ENCODE results near the gene LYST. TPM values are rescaled to one million over a fixed set of nuclear protein-coding genes. Genes with fewer than 3 reads are reported as not detected.

Gene LYST
- total RNA-seq, 1 donor from 2014 or later: 17.4 TPM

GRCh38 chr1:235708390-235708962 lies 158.2 kb downstream of the LYST start:
- DNase-seq: no peak

DNA sequence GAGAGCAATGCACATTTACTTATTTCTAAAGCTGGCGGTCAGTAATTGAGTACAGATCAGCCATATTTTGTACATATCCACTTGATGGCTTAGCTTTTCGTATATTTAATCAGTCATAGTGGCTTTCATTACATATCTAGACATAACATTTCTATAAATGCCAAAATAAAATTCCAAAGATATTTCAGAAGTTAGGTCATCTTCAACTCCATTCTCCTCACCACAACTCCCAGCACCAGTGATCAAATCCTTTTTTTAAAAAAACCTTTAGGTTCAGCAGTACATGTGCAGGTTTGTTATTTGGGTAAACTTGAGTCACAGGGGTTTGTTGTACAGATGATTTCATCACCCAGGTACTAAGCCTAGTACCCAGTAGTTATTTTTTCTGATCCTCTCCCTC lies 163.2 kb downstream of the LYST start:
- DNase-seq: peak; percentile 9

DNA sequence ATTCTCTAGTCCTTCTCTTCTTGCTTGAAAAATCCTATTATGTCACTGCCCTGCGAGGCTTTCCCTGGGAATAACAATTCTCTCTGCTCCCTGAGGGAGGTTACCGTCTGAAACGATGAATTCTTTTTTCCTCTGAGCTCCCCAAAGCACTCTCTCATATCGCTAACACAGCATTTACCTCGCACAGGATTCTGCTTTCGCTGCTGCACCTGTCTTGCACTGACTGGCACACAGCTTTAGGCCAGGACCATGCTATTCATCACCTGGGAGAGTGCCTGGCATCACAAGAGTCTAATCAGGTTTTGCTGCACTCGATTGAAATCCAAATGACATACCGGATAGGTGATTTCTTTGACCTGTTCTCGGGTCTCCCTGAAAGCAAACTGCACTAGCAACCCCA lies 164.3 kb downstream of the LYST start:
- DNase-seq: no peak

- DNase-seq: no peak
These were observed 169.2 kb downstream of the LYST start for GRCh38 chr1:235697508-235697907.

DNA sequence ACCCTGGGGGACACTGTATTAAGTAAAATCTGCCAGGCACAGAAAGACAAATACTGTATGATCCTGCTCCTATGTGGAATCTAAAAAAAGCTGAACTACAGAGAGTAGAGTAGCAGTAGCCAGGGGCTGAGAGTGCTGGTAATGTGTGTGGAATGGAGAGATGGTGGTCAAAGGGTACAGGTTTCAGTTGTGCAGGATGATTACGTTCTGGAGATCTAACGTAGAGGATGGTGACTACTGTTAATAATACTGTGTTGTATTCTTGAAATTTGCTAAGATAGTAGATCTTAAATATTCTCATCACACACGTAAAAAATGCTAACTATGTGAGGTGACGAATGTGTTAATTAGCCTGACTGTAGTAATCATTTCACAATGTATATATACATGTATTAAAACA lies 177.3 kb downstream of the LYST start:
- DNase-seq: no peak

- DNase-seq: no peak
These were observed 178.6 kb downstream of the LYST start for GRCh38 chr1:235688096-235688495.

- no peak for DNase-seq
These were observed 183.1 kb downstream of the LYST start for GRCh38 chr1:235683653-235684052.

DNA sequence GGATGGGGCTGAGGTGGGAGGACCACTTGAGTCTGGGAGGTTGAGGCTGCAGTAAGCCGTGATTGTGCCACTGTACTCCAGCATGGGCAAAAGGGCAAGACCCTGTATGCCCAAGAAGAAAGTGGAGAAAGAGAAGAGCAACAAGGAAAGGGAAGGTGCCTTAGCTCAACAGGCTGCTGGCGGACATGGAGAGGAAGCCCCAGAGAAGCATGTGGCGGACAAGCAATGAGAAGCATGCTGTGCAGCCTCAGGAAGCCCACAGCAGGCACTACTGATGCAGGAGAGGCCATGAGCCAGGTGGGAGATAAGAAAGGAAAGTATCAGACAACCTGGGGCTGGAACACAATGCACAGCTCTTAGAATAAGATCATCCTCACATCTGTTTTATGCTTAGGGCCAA lies 184.5 kb downstream of the LYST start:
- DNase-seq: no peak

DNA sequence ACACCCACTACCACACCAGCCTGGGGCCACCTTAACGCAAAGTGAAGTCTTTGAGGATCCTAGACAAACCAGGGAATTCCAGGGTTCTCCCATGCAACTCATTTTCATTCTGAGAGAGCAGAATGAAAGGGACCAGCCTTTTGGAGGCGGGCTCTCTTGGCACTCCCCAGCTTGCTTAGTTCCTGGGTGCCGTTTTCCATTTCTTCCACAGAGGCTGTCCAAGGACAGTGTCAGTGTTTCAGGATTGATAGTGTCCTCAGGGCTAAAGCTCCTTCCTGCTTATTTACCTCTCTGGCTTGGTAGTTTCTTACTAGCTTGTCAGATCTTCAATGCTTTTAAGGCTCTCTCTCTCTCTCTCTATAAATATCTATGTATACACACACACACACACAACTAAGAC lies 187.1 kb downstream of the LYST start:
- no peak for DNase-seq

DNA sequence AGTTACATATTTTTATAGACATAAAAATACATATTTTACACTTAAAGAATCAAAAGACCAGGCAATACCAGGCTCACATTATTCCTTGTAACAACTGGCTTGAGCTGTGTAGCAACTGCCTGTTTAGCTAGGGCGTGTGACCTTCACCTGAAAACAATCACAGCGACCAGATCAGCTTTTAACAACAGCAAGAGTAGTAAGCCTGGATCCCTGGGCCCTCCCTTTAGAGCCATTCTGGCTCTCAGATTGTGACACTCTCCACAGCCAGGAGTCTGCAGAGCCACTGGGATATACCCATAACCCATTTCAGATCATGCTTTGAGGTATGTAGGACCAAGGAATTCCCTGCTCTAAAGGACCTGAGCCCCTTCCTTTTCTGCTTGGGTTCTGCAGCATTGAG lies 187.7 kb downstream of the LYST start:
- no peak for DNase-seq

DNA sequence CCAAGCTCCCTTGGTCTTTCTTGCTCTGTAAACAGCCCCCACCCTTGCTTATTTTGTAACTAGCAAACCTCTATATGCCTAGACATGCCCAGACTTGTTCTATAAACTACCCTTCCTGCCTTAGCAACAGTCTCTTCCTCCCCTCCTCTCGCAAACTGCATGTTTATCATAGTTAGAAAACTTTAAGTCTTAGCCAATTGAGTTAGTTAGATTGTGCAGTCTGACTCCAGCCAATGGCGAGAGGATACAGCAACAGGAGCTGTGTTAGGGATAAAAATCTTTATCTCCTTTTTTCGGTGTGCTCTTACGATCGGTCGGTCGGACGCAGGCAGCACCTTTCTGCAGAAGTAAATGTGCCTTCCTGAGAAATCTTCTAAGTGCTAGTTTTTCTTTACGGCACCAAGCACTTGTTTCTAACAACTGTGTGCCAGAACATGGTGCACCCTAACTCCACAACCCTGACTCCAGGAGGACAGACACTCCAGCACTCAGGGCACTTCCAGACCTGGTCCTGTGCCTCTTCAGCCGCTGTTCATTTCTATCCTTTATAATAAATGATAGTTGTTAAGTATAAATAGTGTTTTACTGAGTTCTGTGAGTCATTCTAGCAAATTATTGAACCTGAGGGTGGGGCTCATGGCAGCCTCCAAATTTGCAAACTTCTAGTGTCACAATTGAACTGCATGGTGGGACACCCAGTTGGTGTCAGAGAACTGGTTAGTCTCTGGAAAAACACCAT lies 191.4 kb downstream of the LYST start:
- DNase-seq: no peak

GRCh38 chr1:235673981-235674380 lies 192.7 kb downstream of the LYST start:
- no peak for DNase-seq

- no peak for DNase-seq
These were observed 194.7 kb downstream of the LYST start for GRCh38 chr1:235671992-235672391.

DNA sequence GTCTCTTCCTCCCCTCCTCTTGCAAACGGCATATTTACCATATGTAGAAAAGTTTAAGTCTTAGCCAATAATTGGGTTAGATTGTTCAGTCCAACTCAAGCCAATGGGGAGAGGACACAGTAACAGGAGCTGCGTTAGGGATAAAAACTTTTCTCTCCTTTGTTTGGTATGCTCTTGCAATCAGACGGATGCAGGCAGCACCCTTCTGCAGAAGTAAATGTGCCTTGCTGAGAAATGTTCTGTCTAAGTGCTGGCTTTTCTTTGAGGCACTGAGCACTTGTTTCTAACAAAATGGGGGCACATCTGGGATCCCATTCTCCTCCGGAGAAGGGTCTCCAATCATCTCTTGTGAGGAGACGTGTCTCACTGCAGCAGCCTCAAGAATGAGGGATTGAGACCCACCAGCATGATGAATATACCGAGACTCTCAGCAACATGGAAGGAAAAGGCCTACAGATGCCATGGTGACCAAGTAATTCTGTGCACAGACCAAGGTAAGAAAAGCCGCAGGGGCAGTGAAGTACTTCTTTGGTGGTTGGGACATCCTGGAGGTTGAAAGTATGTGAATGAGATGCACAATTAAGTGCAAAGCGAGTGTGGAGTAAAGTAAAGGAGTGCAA lies 196.4 kb downstream of the LYST start:
- DNase-seq: peak; percentile 8

- DNase-seq: no peak
These were observed 197.4 kb downstream of the LYST start for GRCh38 chr1:235669277-235669676.

- DNase-seq: no peak
These were observed 203.1 kb downstream of the LYST start for GRCh38 chr1:235663628-235664027.

DNA sequence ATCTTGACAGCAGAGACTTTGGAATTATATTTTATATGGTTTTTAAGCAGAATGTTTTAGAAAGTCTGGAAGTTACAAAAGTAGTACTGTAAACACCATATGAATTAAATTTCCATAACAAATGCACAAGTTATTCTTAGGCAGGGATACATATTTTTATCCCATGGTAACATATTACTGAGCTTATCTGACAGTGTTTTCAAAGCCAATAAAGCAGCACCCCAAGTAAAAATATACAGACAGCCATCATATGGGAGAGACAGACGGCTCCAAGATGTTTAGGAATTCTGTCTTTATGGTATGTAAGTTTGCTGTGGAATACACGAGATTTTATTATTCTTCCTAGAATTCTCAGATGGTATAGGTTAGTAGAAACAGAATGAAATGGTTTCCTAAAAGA lies 205.1 kb downstream of the LYST start:
- no peak for DNase-seq

- DNase-seq: no peak
These were observed 207.4 kb downstream of the LYST start for GRCh38 chr1:235659186-235659771.

- no peak for DNase-seq
These were observed 208.8 kb downstream of the LYST start for GRCh38 chr1:235657747-235658526.

GRCh38 chr1:235657269-235657668 lies 209.4 kb downstream of the LYST start:
- no peak for DNase-seq

DNA sequence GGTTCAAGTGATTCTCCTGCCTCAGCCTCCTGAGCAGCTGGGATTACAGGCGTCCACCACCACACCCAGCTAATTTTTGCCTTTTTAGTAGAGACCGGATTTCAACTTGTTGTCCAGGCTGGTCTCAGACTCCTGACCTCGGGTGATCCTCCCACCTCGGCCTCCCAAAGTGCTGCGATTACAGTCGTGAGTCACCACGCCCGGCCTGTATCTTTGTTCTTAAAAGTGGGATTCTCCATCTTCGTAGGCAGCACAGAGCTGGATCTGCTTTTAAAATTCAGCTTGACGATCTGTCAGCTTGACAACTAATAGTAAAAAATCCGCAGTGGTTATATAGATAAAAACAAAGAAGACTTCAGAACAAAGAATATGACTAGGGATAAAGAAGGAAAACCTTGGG lies 214.3 kb downstream of the LYST start:
- DNase-seq: no peak

DNA sequence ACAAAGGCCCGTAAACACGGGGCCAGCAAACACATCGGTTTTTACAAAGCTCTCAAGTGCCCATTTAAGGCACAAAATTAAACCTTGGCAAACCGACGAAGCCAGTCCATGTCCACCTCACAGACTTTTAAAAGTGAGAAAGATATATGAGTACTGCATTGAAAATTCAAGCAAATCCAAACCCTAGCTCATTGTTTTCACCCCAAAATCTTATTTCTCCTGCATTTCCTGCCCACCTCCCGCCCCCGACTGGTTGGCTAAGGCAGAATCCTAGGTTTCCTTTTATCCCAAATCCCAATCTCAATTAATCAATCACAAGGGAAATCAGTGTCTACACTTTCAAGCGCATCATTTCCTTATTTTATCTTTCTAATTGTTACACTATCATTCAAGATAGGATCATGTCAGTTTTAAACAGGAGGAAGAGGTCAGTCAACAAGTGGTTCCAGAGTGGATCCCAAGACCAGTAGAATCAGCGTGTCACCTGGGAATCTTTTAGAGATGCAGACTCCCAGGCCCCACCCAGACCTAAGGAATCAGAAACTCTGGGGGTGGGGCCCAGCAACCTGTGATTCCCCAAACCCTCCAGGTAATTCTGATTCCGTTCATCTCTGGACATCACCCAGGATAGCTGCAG lies 215.4 kb downstream of the LYST start:
- no peak for DNase-seq

Measured in dermis blood vessel endothelial cell (primary cell).